Measurements from ENCODE around the gene CPB1.

Gene CPB1

GRCh38 chr3:148840451-148840850, 12.8 kb downstream of the CPB1 start:
- no peaks in the 10 kb centered on the region for H3K27me3 ChIP-seq
- no peaks in the 10 kb centered on the region for H3K36me3 ChIP-seq
- H3K4me1 ChIP-seq: no peaks in the 10 kb centered on the region
- no peak for DNase-seq
- no peaks in the 10 kb centered on the region for H3K9me3 ChIP-seq
- no peak for TF ChIP-seq CTCF (IDR thresholded peaks at IDR 0.05; ENCODE audit: low read depth, low read length)
- H3K4me3 ChIP-seq (ENCODE audit: low read depth, low read length): no peak overlapping the region

GRCh38 chr3:148845756-148846395, 18.3 kb downstream of the CPB1 start:
- DNase-seq: no peak
- no peaks in the 10 kb centered on the region for H3K27me3 ChIP-seq
- no peaks in the 10 kb centered on the region for H3K9me3 ChIP-seq
- TF ChIP-seq CTCF (IDR thresholded peaks at IDR 0.05; ENCODE audit: low read depth, low read length): no peak
- no peaks in the 10 kb centered on the region for H3K36me3 ChIP-seq
- no peak overlapping the region for H3K4me3 ChIP-seq (ENCODE audit: low read depth, low read length)
- no peaks in the 10 kb centered on the region for H3K4me1 ChIP-seq

GRCh38 chr3:148847351-148847750, 19.7 kb downstream of the CPB1 start:
- TF ChIP-seq CTCF (IDR thresholded peaks at IDR 0.05; ENCODE audit: low read depth, low read length): no peak
- Histone ChIP-seq H3K27me3 (no peaks in the 10 kb centered on the region), H3K36me3 (no peaks in the 10 kb centered on the region), H3K4me1 (no peaks in the 10 kb centered on the region), H3K4me3 (ENCODE audit: low read depth, low read length) (no peak overlapping the region), H3K9me3 (no peaks in the 10 kb centered on the region)
- DNase-seq: no peak

- Histone ChIP-seq H3K4me3 (ENCODE audit: low read depth, low read length) (no peak overlapping the region), H3K36me3 (no peaks in the 10 kb centered on the region), H3K9me3 (no peaks in the 10 kb centered on the region), H3K27me3 (no peaks in the 10 kb centered on the region), H3K4me1 (no peaks in the 10 kb centered on the region)
- no peak for DNase-seq
- no peak for TF ChIP-seq CTCF (IDR thresholded peaks at IDR 0.05; ENCODE audit: low read depth, low read length)
These were observed 20.8 kb downstream of the CPB1 start for GRCh38 chr3:148848410-148848809.

- TF ChIP-seq CTCF (IDR thresholded peaks at IDR 0.05; ENCODE audit: low read depth, low read length): no peak
- H3K36me3 ChIP-seq: no peaks in the 10 kb centered on the region
- no peaks in the 10 kb centered on the region for H3K9me3 ChIP-seq
- H3K4me3 ChIP-seq (ENCODE audit: low read depth, low read length): no peak overlapping the region
- no peaks in the 10 kb centered on the region for H3K4me1 ChIP-seq
- H3K27me3 ChIP-seq: no peaks in the 10 kb centered on the region
- DNase-seq: no peak
These were observed 24.8 kb downstream of the CPB1 start for GRCh38 chr3:148852271-148852992.

- no peak for DNase-seq
- no peaks in the 10 kb centered on the region for H3K27me3 ChIP-seq
- H3K36me3 ChIP-seq: no peaks in the 10 kb centered on the region
- no peak for TF ChIP-seq CTCF (IDR thresholded peaks at IDR 0.05; ENCODE audit: low read depth, low read length)
- no peaks in the 10 kb centered on the region for H3K9me3 ChIP-seq
- no peaks in the 10 kb centered on the region for H3K4me1 ChIP-seq
- no peak overlapping the region for H3K4me3 ChIP-seq (ENCODE audit: low read depth, low read length)
These were observed 25.5 kb downstream of the CPB1 start for GRCh38 chr3:148853076-148853475.
